GM12873 (cell line): ENCODE results near the gene TTLL9.

Source experiments
- CTCF ChIP-seq: IDR thresholded peaks from 2 replicates; pipeline ENCODE4 v1.5.1; 2012; ENCODE audit warnings: low read depth, mild to moderate bottlenecking, moderate library complexity, low read length, control low read depth; ENCODE audit not compliant: insufficient read depth; ENCODE audit errors: missing control alignments

The TTLL9 gene

GRCh38 chr20:31839782-31840487 is 30.5 kb upstream of the TTLL9 start:
- TF ChIP-seq CTCF, result no peak

GRCh38 chr20:31840906-31841816 is 29.3 kb upstream of the TTLL9 start:
- TF ChIP-seq CTCF, result no peak

GRCh38 chr20:31841928-31842327 is 28.5 kb upstream of the TTLL9 start:
- no peak for TF ChIP-seq CTCF

- TF ChIP-seq CTCF, result no peak
Observed at GRCh38 chr20:31842471-31843157, 27.8 kb upstream of the TTLL9 start.

GRCh38 chr20:31843288-31843687 is 27.1 kb upstream of the TTLL9 start:
- no peak for TF ChIP-seq CTCF

- TF ChIP-seq CTCF, result no peak
Observed at GRCh38 chr20:31843881-31844280, 26.6 kb upstream of the TTLL9 start.
